Loucy (cell line): Measurements from ENCODE around the gene POPDC2.

Experiments
- H2AFZ ChIP-seq: fragments of 200-600 bp; sonication (generic); 2 replicates; pipeline ENCODE4 v1.6.0; 2016; ENCODE audit warnings: antibody characterized with exemption, mild to moderate bottlenecking, low read length, moderate library complexity
- H3F3A ChIP-seq: fragments of 200-600 bp; 2 replicates; pipeline ENCODE4 v1.6.0; 2016; ENCODE audit warnings: antibody characterized with exemption, low read depth, mild to moderate bottlenecking
- H3K27me3 ChIP-seq: fragments of 200-600 bp; sonication (generic); 2 replicates; pipeline ENCODE4 v1.6.1; 2014; ENCODE audit warnings: low read length, mild to moderate bottlenecking; ENCODE audit not compliant: insufficient read depth, poor library complexity, severe bottlenecking
- H3K36me3 ChIP-seq: fragments of 200-600 bp; sonication (generic); 2 replicates; pipeline ENCODE4 v1.6.1; 2016; ENCODE audit warnings: low read length; ENCODE audit not compliant: insufficient read depth
- H3K4me1 ChIP-seq: fragments of 200-600 bp; sonication (generic); 2 replicates; pipeline ENCODE4 v1.5.1; 2014; ENCODE audit warnings: low read length, mild to moderate bottlenecking; ENCODE audit not compliant: insufficient read depth, poor library complexity, severe bottlenecking
- H3K4me2 ChIP-seq: fragments of 200-600 bp; sonication (generic); 2 replicates; pipeline ENCODE4 v1.6.0; 2014; ENCODE audit warnings: antibody characterized with exemption, low read length, low read depth, mild to moderate bottlenecking; ENCODE audit not compliant: poor library complexity, severe bottlenecking
- H3K4me3 ChIP-seq: fragments of 200-600 bp; sonication (generic); 2 replicates; pipeline ENCODE4 v1.5.1; 2014; ENCODE audit warnings: low read length, mild to moderate bottlenecking, mixed read lengths; ENCODE audit not compliant: poor library complexity, severe bottlenecking
- H3K79me2 ChIP-seq: fragments of 200-600 bp; sonication (generic); 2 replicates; pipeline ENCODE4 v1.6.1; 2014; ENCODE audit warnings: low read length; ENCODE audit not compliant: insufficient read depth
- H3K9ac ChIP-seq: fragments of 200-600 bp; sonication (generic); 2 replicates; pipeline ENCODE4 v1.6.0; 2014; ENCODE audit warnings: mild to moderate bottlenecking, low read depth, low read length, moderate library complexity; ENCODE audit not compliant: poor library complexity, severe bottlenecking
- H3K9me2 ChIP-seq: fragments of 200-600 bp; sonication (generic); replicated peaks from 2 replicates; pipeline ENCODE4 v1.6.1; 2016; ENCODE audit warnings: low read depth, low read length, mixed read lengths
- H3K9me3 ChIP-seq: fragments of 200-600 bp; sonication (generic); 2 replicates; pipeline ENCODE4 v1.6.1; 2014; ENCODE audit warnings: mild to moderate bottlenecking, antibody characterized with exemption, low read length, low read depth; ENCODE audit not compliant: insufficient read depth
- H4K20me1 ChIP-seq: fragments of 200-600 bp; sonication (generic); 2 replicates; pipeline ENCODE4 v1.6.0; 2014; ENCODE audit warnings: antibody characterized with exemption, low read length, mild to moderate bottlenecking; ENCODE audit not compliant: insufficient read depth, poor library complexity, severe bottlenecking
- EZH2phosphoT487 ChIP-seq: fragments of 200-600 bp; IDR thresholded peaks from 2 replicates; pipeline ENCODE4 v1.6.1; 2018; ENCODE audit warnings: antibody characterized with exemption, mild to moderate bottlenecking, moderate library complexity, borderline replicate concordance
- TF ChIP-seq, protein P1 (sequence below): fragments of 200-600 bp; sonication (generic); conservative IDR thresholded peaks from 2 replicates; pipeline ENCODE4 v1.5.1; 2014; ENCODE audit warnings: mild to moderate bottlenecking, antibody characterized with exemption, low read length

The POPDC2 gene

DNA sequence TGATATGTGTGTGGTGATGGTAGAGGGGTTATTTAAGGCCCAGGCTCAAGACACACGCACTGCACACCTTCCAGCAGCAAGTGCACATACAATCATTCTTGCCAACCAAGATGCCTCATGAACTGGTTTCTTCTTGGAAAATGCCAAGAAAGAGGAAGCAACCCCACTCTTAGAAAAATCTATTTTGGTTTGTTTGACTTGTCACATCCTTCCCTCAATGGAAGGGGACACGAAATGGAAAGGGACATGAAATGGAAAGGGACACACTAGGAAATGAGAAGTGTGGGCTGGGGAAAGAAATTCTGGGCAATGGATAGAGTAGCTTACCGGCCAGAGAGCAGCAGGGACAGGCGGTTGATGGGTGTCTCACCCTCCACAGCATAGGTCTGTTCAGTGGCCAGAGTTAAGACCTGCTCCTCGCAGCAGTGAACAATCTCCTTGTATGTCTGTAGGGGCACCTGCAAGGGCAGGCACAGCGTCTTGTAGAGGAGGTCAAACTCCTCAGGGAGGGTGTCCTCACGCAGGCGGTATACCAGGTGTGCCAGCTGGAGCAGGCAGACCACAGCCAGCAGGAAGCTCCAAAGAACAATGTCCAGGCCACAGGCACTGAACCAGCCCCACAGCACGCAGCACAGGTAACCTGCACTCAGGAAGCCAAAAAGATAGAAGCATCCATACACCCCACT lies 640 bp downstream of the POPDC2 start:
- no peak for TF ChIP-seq EZH2phosphoT487
- TF ChIP-seq, protein P1, sequence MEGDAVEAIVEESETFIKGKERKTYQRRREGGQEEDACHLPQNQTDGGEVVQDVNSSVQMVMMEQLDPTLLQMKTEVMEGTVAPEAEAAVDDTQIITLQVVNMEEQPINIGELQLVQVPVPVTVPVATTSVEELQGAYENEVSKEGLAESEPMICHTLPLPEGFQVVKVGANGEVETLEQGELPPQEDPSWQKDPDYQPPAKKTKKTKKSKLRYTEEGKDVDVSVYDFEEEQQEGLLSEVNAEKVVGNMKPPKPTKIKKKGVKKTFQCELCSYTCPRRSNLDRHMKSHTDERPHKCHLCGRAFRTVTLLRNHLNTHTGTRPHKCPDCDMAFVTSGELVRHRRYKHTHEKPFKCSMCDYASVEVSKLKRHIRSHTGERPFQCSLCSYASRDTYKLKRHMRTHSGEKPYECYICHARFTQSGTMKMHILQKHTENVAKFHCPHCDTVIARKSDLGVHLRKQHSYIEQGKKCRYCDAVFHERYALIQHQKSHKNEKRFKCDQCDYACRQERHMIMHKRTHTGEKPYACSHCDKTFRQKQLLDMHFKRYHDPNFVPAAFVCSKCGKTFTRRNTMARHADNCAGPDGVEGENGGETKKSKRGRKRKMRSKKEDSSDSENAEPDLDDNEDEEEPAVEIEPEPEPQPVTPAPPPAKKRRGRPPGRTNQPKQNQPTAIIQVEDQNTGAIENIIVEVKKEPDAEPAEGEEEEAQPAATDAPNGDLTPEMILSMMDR, result no peak
- Histone ChIP-seq H3K27me3 (no peaks in the 10 kb centered on the region), H3K4me1 (no peaks in the 10 kb centered on the region), H3F3A (no peaks in the 10 kb centered on the region), H3K36me3 (no peaks in the 10 kb centered on the region), H2AFZ (no peak overlapping the region), H3K9me2 (no peaks in the 10 kb centered on the region), H3K9me3 (no peaks in the 10 kb centered on the region), H4K20me1 (no peaks in the 10 kb centered on the region), H3K79me2 (no peaks in the 10 kb centered on the region), H3K4me3 (no peak overlapping the region), H3K4me2 (no peak overlapping the region), H3K9ac (no peak overlapping the region)

DNA sequence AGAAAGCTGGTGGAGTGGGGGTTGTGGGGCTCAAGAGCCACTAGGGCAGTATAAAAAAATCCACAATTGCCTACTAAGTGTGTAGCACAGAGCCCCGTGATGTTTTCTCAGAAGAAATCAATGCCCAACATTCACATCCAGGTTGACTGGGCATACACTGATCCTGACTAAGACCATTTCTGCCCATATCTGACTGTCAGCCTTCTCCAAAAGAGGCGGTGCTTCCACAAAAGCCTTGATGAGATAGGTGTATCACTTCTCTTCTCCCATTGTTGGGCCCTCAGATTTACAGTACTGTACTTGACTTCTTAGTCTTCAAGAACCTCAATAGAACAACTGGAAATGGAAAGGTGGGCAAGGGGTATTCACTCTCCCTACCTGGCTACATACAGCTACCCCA lies 1.4 kb downstream of the POPDC2 start:
- TF ChIP-seq EZH2phosphoT487, result no peak
- TF ChIP-seq, protein P1, result no peak
- Histone ChIP-seq H3K79me2 (no peaks in the 10 kb centered on the region), H3K4me1 (no peaks in the 10 kb centered on the region), H3K4me2 (no peak overlapping the region), H3K9me2 (no peaks in the 10 kb centered on the region), H3K27me3 (no peaks in the 10 kb centered on the region), H3K36me3 (no peaks in the 10 kb centered on the region), H3K9me3 (no peaks in the 10 kb centered on the region), H2AFZ (no peak overlapping the region), H3K9ac (no peak overlapping the region), H3K4me3 (no peak overlapping the region), H3F3A (no peaks in the 10 kb centered on the region), H4K20me1 (no peaks in the 10 kb centered on the region)

DNA sequence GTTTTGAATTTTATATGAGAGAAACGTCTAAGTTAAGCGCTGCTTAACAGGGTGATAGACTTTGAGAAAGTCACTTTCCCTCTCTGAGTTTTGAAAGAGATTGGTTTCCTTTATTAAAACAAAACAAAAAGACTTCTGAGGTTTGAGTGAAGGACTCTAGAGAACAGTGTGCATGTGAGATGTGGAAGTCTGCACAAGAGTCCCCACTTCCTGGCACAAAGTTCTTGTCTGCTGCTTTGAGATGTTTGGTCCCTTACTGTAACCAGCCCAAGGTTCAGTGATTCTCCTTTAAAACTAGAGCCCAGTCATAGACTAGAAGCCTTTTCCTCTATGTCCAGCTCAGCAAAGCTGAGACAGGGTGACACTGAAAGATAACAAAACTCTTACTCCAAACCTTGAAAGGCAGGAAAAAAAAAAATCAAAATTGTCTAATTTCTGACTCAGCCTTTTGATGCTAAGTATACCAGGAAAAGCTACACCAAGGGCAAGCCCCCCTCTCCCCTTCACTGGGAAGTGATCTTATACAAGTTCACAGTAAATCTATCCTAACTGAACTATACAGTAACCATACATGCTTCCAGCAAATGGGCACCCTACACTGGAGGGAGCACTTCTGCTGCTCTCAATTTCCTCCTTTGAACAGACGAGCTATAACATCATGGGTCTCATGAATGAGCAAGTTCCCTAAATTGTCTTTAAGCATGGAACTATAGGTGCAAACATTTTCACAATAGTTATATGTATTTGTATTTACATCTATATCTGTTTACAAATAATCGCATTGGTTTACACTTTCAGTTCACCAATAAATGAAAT lies 2.3 kb downstream of the POPDC2 start:
- Histone ChIP-seq H3K4me2 (no peak overlapping the region), H4K20me1 (no peaks in the 10 kb centered on the region), H3K9me3 (no peaks in the 10 kb centered on the region), H2AFZ (no peak overlapping the region), H3K36me3 (no peaks in the 10 kb centered on the region), H3K27me3 (no peaks in the 10 kb centered on the region), H3K4me3 (no peak overlapping the region), H3F3A (no peaks in the 10 kb centered on the region), H3K9me2 (no peaks in the 10 kb centered on the region), H3K4me1 (no peaks in the 10 kb centered on the region), H3K79me2 (no peaks in the 10 kb centered on the region), H3K9ac (no peak overlapping the region)
- no peak for TF ChIP-seq EZH2phosphoT487
- TF ChIP-seq, protein P1, result no peak
